AG09309 (cell line): ENCODE measurements around the gene THBS1.

Source experiments
- DNase-seq: peaks from one replicate; pipeline ENCODE4 v3.0.0-alpha.2; 2010; ENCODE audit warnings: low read depth
- H3K4me3 ChIP-seq: 2 replicates; pipeline ENCODE4 v1.5.1; 2011; ENCODE audit warnings: mild to moderate bottlenecking, low read depth, low read length, moderate library complexity; ENCODE audit not compliant: control insufficient read depth
- TF ChIP-seq, protein P1 (sequence below): IDR thresholded peaks from 2 replicates; pipeline ENCODE4 v1.5.1; 2011; ENCODE audit warnings: mild to moderate bottlenecking, low read depth, low read length, inconsistent platforms; ENCODE audit not compliant: insufficient read depth, control insufficient read depth; ENCODE audit errors: missing control alignments

The THBS1 gene

GRCh38 chr15:39599871-39600270 is 19.0 kb downstream of the THBS1 start:
- TF ChIP-seq, protein P1, sequence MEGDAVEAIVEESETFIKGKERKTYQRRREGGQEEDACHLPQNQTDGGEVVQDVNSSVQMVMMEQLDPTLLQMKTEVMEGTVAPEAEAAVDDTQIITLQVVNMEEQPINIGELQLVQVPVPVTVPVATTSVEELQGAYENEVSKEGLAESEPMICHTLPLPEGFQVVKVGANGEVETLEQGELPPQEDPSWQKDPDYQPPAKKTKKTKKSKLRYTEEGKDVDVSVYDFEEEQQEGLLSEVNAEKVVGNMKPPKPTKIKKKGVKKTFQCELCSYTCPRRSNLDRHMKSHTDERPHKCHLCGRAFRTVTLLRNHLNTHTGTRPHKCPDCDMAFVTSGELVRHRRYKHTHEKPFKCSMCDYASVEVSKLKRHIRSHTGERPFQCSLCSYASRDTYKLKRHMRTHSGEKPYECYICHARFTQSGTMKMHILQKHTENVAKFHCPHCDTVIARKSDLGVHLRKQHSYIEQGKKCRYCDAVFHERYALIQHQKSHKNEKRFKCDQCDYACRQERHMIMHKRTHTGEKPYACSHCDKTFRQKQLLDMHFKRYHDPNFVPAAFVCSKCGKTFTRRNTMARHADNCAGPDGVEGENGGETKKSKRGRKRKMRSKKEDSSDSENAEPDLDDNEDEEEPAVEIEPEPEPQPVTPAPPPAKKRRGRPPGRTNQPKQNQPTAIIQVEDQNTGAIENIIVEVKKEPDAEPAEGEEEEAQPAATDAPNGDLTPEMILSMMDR = no peak
- peak; percentile 40 for DNase-seq
- H3K4me3 ChIP-seq = no peak overlapping the region

DNA sequence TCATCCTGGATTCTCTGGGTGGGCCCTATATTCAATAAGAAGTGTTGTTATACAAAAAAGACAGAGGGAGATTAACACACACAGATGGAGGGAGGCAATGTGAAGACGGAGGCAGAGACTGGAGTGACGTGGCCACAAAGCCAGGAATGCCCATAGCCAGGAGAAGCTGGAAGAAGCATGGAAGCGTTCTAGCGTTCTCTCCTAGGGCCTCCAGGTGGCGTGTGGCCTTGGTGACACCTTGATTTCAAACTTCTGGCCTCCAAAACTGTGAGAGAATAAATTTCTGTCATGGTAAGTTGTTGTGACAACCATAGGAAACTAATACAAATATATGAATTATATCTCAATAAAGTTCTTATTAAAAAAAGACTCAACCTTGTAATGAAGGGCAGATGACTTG is 21.3 kb downstream of the THBS1 start:
- H3K4me3 ChIP-seq = no peak overlapping the region
- DNase-seq = no peak
- TF ChIP-seq, protein P1 = peak; percentile 15

GRCh38 chr15:39605146-39605545 is 24.3 kb downstream of the THBS1 start:
- DNase-seq = no peak
- no peak overlapping the region for H3K4me3 ChIP-seq
- TF ChIP-seq, protein P1 = no peak

- DNase-seq = no peak
- H3K4me3 ChIP-seq = no peak overlapping the region
- TF ChIP-seq, protein P1 = no peak
Observed at GRCh38 chr15:39608185-39609139, 27.6 kb downstream of the THBS1 start.

GRCh38 chr15:39609166-39609916 is 28.5 kb downstream of the THBS1 start:
- DNase-seq = no peak
- TF ChIP-seq, protein P1 = no peak
- no peak overlapping the region for H3K4me3 ChIP-seq

DNA sequence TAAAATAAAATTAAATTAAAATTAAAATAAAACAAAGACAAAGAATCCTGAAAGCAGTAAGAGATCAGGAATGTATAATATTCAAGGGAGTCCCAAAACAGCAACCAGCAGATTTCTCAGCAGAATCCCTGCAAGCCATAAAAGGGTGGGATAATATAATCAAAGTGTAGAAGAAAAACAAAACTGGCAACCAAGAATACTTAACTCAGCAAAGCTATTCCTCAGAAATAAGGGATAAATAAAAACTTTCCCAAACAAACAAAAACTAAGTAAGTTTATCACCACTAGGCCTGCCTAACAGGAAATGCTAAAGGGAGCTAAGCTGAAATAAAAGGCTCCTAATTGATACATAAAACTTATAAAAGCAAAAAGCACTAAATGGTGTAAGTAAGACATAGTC is 29.8 kb downstream of the THBS1 start:
- no peak overlapping the region for H3K4me3 ChIP-seq
- TF ChIP-seq, protein P1 = no peak
- no peak for DNase-seq
